HL-60 (cell line): ENCODE measurements around the gene ARHGAP26.

Experiments used
- DNase-seq, 2 experiments: peaks; one replicate each; pipeline ENCODE4 v3.0.0-alpha.2; 2010 to 2020; ENCODE audit warnings: low read depth in 1 of 2, low spot score in 1 of 2
- H3K27ac ChIP-seq: fragments of 250-450 bp; sonication (Bioruptor Pico); replicated peaks from 2 replicates; pipeline ENCODE4 v1.5.1; 2020; ENCODE audit warnings: mild to moderate bottlenecking, moderate library complexity
- H3K27me3 ChIP-seq: fragments of 250-450 bp; sonication (Bioruptor Pico); 2 replicates; pipeline ENCODE4 v1.5.1; 2021; ENCODE audit warnings: mild to moderate bottlenecking, moderate library complexity; ENCODE audit not compliant: insufficient read depth, poor library complexity, severe bottlenecking
- H3K4me3 ChIP-seq: replicated peaks from 2 replicates; pipeline ENCODE4 v1.5.1; 2011; ENCODE audit warnings: mild to moderate bottlenecking, control low read depth, low read length; ENCODE audit not compliant: insufficient read depth
- CTCF ChIP-seq: IDR thresholded peaks from one replicate; pipeline ENCODE4 v1.5.1; 2011; ENCODE audit warnings: low read length, control low read depth, inconsistent platforms; ENCODE audit not compliant: insufficient read depth
- GABPA ChIP-seq: IDR thresholded peaks from 2 replicates; pipeline ENCODE4 v1.6.1; 2012; ENCODE audit warnings: low read depth
- POLR2AphosphoS5 ChIP-seq: IDR thresholded peaks from 2 replicates; pipeline ENCODE4 v1.6.1; 2012; ENCODE audit warnings: low read depth
- REST ChIP-seq: IDR thresholded peaks from 2 replicates; pipeline ENCODE4 v1.6.1; 2012; ENCODE audit warnings: low read depth; ENCODE audit not compliant: insufficient replicate concordance
- SPI1 ChIP-seq: IDR thresholded peaks from 2 replicates; pipeline ENCODE4 v1.6.1; 2012; ENCODE audit warnings: low read depth, mild to moderate bottlenecking, borderline replicate concordance

Gene ARHGAP26

GRCh38 chr5:142955628-142956027 is 185.5 kb downstream of the ARHGAP26 start:
- Histone ChIP-seq H3K27ac (no peak overlapping the region), H3K27me3 (no peaks in the 10 kb centered on the region), H3K4me3 (no peak overlapping the region)
- DNase-seq = no peak
- TF ChIP-seq REST = no peak
- TF ChIP-seq GABPA = no peak

GRCh38 chr5:142957528-142957927 is 187.4 kb downstream of the ARHGAP26 start:
- Histone ChIP-seq H3K27ac (no peak overlapping the region), H3K4me3 (no peak overlapping the region), H3K27me3 (no peaks in the 10 kb centered on the region)
- no peak for DNase-seq
- TF ChIP-seq GABPA = no peak
- no peak for TF ChIP-seq REST
- no peak for TF ChIP-seq CTCF
- TF ChIP-seq SPI1 = no peak
- no peak for TF ChIP-seq POLR2AphosphoS5

GRCh38 chr5:142958944-142959682 is 188.9 kb downstream of the ARHGAP26 start:
- Histone ChIP-seq H3K4me3 (no peak overlapping the region), H3K27ac (no peak overlapping the region), H3K27me3 (no peaks in the 10 kb centered on the region)
- no peak for DNase-seq
- no peak for TF ChIP-seq CTCF
- TF ChIP-seq REST = no peak
- TF ChIP-seq GABPA = no peak
- TF ChIP-seq POLR2AphosphoS5 = no peak
- TF ChIP-seq SPI1 = no peak
